SK-N-SH (cell line): Measurements from ENCODE around the gene MYCL.

Source experiments
- ELF1 ChIP-seq: IDR thresholded peaks from 2 replicates; pipeline ENCODE4 v1.4.0; 2012
- EP300 ChIP-seq, 2 experiments: IDR thresholded peaks; 2 replicates each; pipeline versions ENCODE4 v1.4.0 to v1.6.1; 2012; ENCODE audit warnings: borderline replicate concordance in 1 of 2, low read depth in 1 of 2, low read length in 1 of 2
- EZH2phosphoT487 ChIP-seq: fragments of 200-600 bp; sonication (generic); IDR thresholded peaks from 2 replicates; pipeline ENCODE4 v1.6.1; 2017; ENCODE audit warnings: low read depth, mixed run types, mild to moderate bottlenecking, antibody characterized with exemption, moderate library complexity, borderline replicate concordance
- FOXJ3 ChIP-seq: sonication (generic); formaldehyde crosslinking; IDR thresholded peaks from 2 replicates; pipeline ENCODE4 v1.5.1; 2020; ENCODE audit warnings: mild to moderate bottlenecking, missing genetic modification reagents
- FOXM1 ChIP-seq: IDR thresholded peaks from 2 replicates; pipeline ENCODE4 v1.4.0; 2012; ENCODE audit warnings: low read depth, mild to moderate bottlenecking
- GABPA ChIP-seq: IDR thresholded peaks from 2 replicates; pipeline ENCODE4 v1.4.0; 2012; ENCODE audit warnings: low read depth, mild to moderate bottlenecking
- MEF2A ChIP-seq: IDR thresholded peaks from 2 replicates; pipeline ENCODE4 v1.4.0; 2012; ENCODE audit warnings: low read depth, borderline replicate concordance
- MXI1 ChIP-seq: IDR thresholded peaks from 2 replicates; pipeline ENCODE4 v1.6.1; 2012; ENCODE audit warnings: mild to moderate bottlenecking, low read depth, low read length, improper control_type of control experiment
- NRF1 ChIP-seq: IDR thresholded peaks from 2 replicates; pipeline ENCODE4 v1.6.1; 2012; ENCODE audit warnings: low read depth, mild to moderate bottlenecking, low read length
- RAD21 ChIP-seq: IDR thresholded peaks from 2 replicates; pipeline ENCODE4 v1.6.1; 2012; ENCODE audit warnings: mild to moderate bottlenecking, low read length
- SMC3 ChIP-seq: IDR thresholded peaks from 2 replicates; pipeline ENCODE4 v1.6.1; 2012; ENCODE audit warnings: low read depth, low read length, improper control_type of control experiment
- TF ChIP-seq, protein P1 (sequence below): fragments of 200-600 bp; sonication (generic); IDR thresholded peaks from 2 replicates; pipeline ENCODE4 v1.6.1; 2017; ENCODE audit warnings: antibody characterized with exemption, mild to moderate bottlenecking, moderate library complexity
- TF ChIP-seq, protein P2 (sequence below): IDR thresholded peaks from 2 replicates; pipeline ENCODE4 v1.4.0; 2012; ENCODE audit warnings: low read depth

DNA sequence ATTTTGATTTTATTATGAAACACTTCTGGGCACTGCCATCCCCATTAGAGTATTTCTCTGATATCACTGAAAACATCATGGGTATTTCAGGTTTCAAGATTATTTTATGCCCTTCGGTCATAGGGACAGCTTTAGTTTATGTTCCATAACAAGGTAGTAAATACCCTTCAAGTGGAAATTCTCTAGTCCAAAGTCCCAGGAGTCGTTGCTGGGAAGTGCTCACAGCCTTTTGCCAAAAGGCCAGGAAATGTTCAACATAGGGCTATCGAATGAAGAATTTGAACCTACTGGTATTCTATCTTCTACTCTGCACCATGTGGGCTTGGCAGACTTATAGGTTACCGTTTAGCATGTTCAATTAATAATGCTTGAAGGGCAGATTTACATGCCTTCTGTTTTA is 45.5 kb upstream of the MYCL start:
- TF ChIP-seq EP300 (IDR thresholded peaks at IDR 0.05; ENCODE audit: borderline replicate concordance in 1 of 2, low read depth in 1 of 2, low read length in 1 of 2) (no peak), FOXJ3 (CRISPR knock-in tag) (no peak), EZH2phosphoT487 (no peak), SMC3 (no peak), ELF1 (no peak), NRF1 (no peak), GABPA (no peak), MXI1 (no peak), RAD21 (no peak), MEF2A (no peak), FOXM1 (no peak)
- TF ChIP-seq, protein P1, sequence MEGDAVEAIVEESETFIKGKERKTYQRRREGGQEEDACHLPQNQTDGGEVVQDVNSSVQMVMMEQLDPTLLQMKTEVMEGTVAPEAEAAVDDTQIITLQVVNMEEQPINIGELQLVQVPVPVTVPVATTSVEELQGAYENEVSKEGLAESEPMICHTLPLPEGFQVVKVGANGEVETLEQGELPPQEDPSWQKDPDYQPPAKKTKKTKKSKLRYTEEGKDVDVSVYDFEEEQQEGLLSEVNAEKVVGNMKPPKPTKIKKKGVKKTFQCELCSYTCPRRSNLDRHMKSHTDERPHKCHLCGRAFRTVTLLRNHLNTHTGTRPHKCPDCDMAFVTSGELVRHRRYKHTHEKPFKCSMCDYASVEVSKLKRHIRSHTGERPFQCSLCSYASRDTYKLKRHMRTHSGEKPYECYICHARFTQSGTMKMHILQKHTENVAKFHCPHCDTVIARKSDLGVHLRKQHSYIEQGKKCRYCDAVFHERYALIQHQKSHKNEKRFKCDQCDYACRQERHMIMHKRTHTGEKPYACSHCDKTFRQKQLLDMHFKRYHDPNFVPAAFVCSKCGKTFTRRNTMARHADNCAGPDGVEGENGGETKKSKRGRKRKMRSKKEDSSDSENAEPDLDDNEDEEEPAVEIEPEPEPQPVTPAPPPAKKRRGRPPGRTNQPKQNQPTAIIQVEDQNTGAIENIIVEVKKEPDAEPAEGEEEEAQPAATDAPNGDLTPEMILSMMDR: no peak
- TF ChIP-seq, protein P2, sequence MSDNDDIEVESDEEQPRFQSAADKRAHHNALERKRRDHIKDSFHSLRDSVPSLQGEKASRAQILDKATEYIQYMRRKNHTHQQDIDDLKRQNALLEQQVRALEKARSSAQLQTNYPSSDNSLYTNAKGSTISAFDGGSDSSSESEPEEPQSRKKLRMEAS: no peak
